ENCODE measurements around the gene SFXN5.
A peak's percentile ranks its signal among the peaks of the same experiment; 100 is the strongest.
"Not testable (repeated sequence)": the region's sequence is repeated elsewhere in the genome, so short reads cannot be mapped to it uniquely, and the experiment has no call there.

Gene SFXN5

GRCh38 chr2:72917877-72918553 lies 153.5 kb downstream of the SFXN5 start:
- DNase-seq, result peak; percentile 49

- peak; percentile 63 for DNase-seq
Observed at GRCh38 chr2:72917138-72917876, 154.2 kb downstream of the SFXN5 start, which contains the start of gene EMX1. Gene EMX1 (plus strand): TSS chr2:72917519. CDS start chr2:72917853, 334 bp downstream.

- DNase-seq, result no peak
Observed at GRCh38 chr2:72916743-72917137, 154.8 kb downstream of the SFXN5 start.

GRCh38 chr2:72915907-72916742 lies 155.4 kb downstream of the SFXN5 start:
- DNase-seq, result peak; percentile 59

GRCh38 chr2:72915320-72915906 lies 156.1 kb downstream of the SFXN5 start:
- no peak for DNase-seq

GRCh38 chr2:72914589-72915319 lies 156.8 kb downstream of the SFXN5 start:
- no peak for DNase-seq

- DNase-seq, result no peak
Observed at GRCh38 chr2:72914206-72914559, 157.3 kb downstream of the SFXN5 start.

- DNase-seq, result no peak
Observed at GRCh38 chr2:72913486-72914205, 157.9 kb downstream of the SFXN5 start.

- no peak for DNase-seq
Observed at GRCh38 chr2:72911256-72911655, 160.3 kb downstream of the SFXN5 start.

- DNase-seq, result no peak
Observed at GRCh38 chr2:72908741-72909140, 162.8 kb downstream of the SFXN5 start.

- not testable (repeated sequence) for DNase-seq
Observed at GRCh38 chr2:72907369-72907768, 164.1 kb downstream of the SFXN5 start.

GRCh38 chr2:72901426-72901825 lies 170.1 kb downstream of the SFXN5 start:
- no peak for DNase-seq

- DNase-seq, result no peak
Observed at GRCh38 chr2:72900191-72900825, 171.2 kb downstream of the SFXN5 start.

GRCh38 chr2:72898585-72898906 lies 173.0 kb downstream of the SFXN5 start:
- no peak for DNase-seq

- DNase-seq, result no peak
Observed at GRCh38 chr2:72897785-72898584, 173.5 kb downstream of the SFXN5 start.

GRCh38 chr2:72896446-72896845 lies 175.1 kb downstream of the SFXN5 start:
- DNase-seq, result no peak

GRCh38 chr2:72895759-72896281 lies 175.7 kb downstream of the SFXN5 start:
- no peak for DNase-seq

- DNase-seq, result no peak
Observed at GRCh38 chr2:72895154-72895553, 176.4 kb downstream of the SFXN5 start.

- DNase-seq, result no peak
Observed at GRCh38 chr2:72894514-72894913, 177.0 kb downstream of the SFXN5 start.
